Measurements from ENCODE around the gene SERPINH1.

DNA sequence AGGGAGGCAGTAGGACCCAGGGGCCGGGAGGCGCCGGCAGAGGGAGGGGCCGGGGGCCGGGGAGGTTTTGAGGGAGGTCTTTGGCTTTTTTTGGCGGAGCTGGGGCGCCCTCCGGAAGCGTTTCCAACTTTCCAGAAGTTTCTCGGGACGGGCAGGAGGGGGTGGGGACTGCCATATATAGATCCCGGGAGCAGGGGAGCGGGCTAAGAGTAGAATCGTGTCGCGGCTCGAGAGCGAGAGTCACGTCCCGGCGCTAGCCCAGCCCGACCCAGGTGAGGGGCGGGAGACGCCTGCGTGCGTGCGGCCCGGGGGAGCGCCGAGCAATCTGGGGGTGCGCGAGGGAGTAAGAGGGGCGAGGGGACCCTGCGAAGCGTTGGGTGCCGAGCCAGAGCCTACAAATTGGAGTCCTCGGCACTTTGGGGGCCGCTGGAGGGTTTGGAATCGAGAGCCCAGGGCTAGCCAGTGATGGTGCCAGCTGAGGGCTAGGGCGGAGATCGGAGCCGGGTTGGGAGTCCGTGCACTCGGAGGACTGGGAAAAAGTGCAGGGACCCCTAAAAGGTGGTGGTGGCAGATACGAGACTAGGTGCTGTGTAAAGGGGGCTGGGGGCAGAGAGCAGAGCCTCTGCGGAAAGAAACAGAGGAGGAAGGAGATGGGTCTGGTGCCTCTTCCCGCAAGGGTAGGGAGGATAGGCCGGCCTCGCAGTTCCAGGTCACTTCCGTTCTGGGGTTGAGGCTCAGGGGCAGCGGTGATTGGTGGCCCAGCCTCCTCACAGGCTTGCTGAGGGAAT, at the start of gene SERPINH1:
- no peak for TF ChIP-seq EZH2 (optimal IDR thresholded peaks at IDR 0.05; ENCODE audit: low read depth, low read length)
- TF ChIP-seq, protein P1, sequence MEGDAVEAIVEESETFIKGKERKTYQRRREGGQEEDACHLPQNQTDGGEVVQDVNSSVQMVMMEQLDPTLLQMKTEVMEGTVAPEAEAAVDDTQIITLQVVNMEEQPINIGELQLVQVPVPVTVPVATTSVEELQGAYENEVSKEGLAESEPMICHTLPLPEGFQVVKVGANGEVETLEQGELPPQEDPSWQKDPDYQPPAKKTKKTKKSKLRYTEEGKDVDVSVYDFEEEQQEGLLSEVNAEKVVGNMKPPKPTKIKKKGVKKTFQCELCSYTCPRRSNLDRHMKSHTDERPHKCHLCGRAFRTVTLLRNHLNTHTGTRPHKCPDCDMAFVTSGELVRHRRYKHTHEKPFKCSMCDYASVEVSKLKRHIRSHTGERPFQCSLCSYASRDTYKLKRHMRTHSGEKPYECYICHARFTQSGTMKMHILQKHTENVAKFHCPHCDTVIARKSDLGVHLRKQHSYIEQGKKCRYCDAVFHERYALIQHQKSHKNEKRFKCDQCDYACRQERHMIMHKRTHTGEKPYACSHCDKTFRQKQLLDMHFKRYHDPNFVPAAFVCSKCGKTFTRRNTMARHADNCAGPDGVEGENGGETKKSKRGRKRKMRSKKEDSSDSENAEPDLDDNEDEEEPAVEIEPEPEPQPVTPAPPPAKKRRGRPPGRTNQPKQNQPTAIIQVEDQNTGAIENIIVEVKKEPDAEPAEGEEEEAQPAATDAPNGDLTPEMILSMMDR (IDR thresholded peaks at IDR 0.05; ENCODE audit: low read length), result no peak

Measured in MM.1S (cell line).